A673 (cell line): Measurements from ENCODE around the gene ZNF488. TPM values are rescaled to one million over a fixed set of nuclear protein-coding genes. Genes with fewer than 3 reads are reported as not detected.

Experiments
- BruUV-seq: library from RNA; stranded (reverse); fragments of 400-500 nt; replicated peaks from 2 replicates; lab custom pipeline; 2021; lab: Mats Ljungman, UMichigan
- CTCF ChIA-PET: fragments of 300-600 bp; sonication (Branson Sonifier 250); formaldehyde crosslinking; loops from one replicate; lab custom pipeline; 2022; ENCODE audit warnings: antibody characterized with exemption; lab: Charles Lee
- POLR2A ChIA-PET: fragments of 300-600 bp; sonication (Branson Sonifier 250); formaldehyde crosslinking; loops from one replicate; lab custom pipeline; 2022; ENCODE audit warnings: antibody characterized with exemption; ENCODE audit not compliant: low non-redundant PET; lab: Charles Lee
- DNase-seq: peaks from one replicate; pipeline ENCODE4 v3.0.0-alpha.2; 2015; ENCODE audit warnings: low spot score
- H3K27ac ChIP-seq: fragments of 200-600 bp; sonication (generic); 2 replicates; pipeline ENCODE4 v1.5.1; 2016; ENCODE audit warnings: mixed run types, low read depth, mild to moderate bottlenecking, mixed read lengths, antibody characterized with exemption, low read length; ENCODE audit not compliant: poor library complexity, severe bottlenecking
- H3K27me3 ChIP-seq: fragments of 200-600 bp; sonication (generic); replicated peaks from 2 replicates; pipeline ENCODE4 v1.6.1; 2017; ENCODE audit warnings: mixed run types, low read depth, mild to moderate bottlenecking, mixed read lengths, antibody characterized with exemption, low read length; ENCODE audit not compliant: insufficient read depth, poor library complexity
- H3K36me3 ChIP-seq: fragments of 200-600 bp; sonication (generic); 2 replicates; pipeline ENCODE4 v1.6.1; 2016; ENCODE audit warnings: mixed run types, mild to moderate bottlenecking, mixed read lengths, antibody characterized with exemption, low read length; ENCODE audit not compliant: insufficient read depth, poor library complexity, severe bottlenecking
- H3K4me1 ChIP-seq: fragments of 200-600 bp; sonication (generic); 2 replicates; pipeline ENCODE4 v1.6.1; 2017; ENCODE audit warnings: mixed run types, mild to moderate bottlenecking, mixed read lengths, antibody characterized with exemption, low read length; ENCODE audit not compliant: insufficient read depth, poor library complexity, severe bottlenecking
- H3K4me3 ChIP-seq: fragments of 200-600 bp; sonication (generic); 2 replicates; pipeline ENCODE4 v1.5.1; 2016; ENCODE audit warnings: low read depth, mixed run types, mild to moderate bottlenecking, mixed read lengths, low read length; ENCODE audit not compliant: poor library complexity, severe bottlenecking
- H3K9me3 ChIP-seq: fragments of 200-600 bp; sonication (generic); 2 replicates; pipeline ENCODE4 v1.6.1; 2016; ENCODE audit warnings: mixed run types, low read depth, mild to moderate bottlenecking, mixed read lengths, antibody characterized with exemption, low read length; ENCODE audit not compliant: poor library complexity, severe bottlenecking
- EZH2 ChIP-seq: fragments of 200-600 bp; sonication (generic); IDR thresholded peaks from 2 replicates; pipeline ENCODE4 v1.6.1; 2017; ENCODE audit warnings: borderline replicate concordance, low read depth, mild to moderate bottlenecking, mixed read lengths, antibody characterized with exemption, low read length; ENCODE audit not compliant: poor library complexity, severe bottlenecking
- intact Hi-C: fragments of 100-400 bp; cut with micrococcal nuclease; formaldehyde crosslinking; loops from one replicate; pipeline ENCODE4 v1.10.0; 2022; ENCODE audit not compliant: unreplicated experiment
- total RNA-seq: library from RNA; stranded (reverse); gene quantifications from 2 replicates; pipeline ENCODE4 v1.2.3, GENCODE V29; 2021
- TF ChIP-seq, protein P1 (sequence below): fragments of 300-800, 200-600 bp; sonication (generic); conservative IDR thresholded peaks from 2 replicates; pipeline ENCODE4 v1.5.1; 2017; ENCODE audit warnings: low read depth, mild to moderate bottlenecking, antibody characterized with exemption, low read length, moderate library complexity, mixed read lengths

The ZNF488 gene
- total RNA-seq, 1 experiment from 2014 or later, result 0.09 TPM

DNA sequence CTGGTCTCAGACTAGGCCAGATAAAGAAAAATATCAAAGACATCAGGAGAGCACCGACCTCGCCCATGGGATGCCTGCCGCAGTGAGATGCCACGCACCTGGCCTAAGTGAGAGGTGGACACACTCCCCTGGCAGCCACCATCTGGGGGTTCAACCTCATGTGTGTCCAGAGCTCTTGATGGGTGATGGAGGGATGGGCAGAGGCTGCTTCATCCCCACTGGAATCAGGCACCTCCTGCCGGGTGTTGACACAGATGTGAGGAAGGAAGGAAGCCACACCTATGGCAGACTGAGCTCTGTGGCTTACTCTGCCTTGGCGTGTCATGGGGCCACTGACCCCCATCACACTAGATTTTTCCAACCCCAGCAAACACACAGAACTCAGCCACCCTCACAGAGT lies 11.4 kb downstream of the ZNF488 start:
- TF ChIP-seq EZH2, result no peak
- TF ChIP-seq, protein P1, sequence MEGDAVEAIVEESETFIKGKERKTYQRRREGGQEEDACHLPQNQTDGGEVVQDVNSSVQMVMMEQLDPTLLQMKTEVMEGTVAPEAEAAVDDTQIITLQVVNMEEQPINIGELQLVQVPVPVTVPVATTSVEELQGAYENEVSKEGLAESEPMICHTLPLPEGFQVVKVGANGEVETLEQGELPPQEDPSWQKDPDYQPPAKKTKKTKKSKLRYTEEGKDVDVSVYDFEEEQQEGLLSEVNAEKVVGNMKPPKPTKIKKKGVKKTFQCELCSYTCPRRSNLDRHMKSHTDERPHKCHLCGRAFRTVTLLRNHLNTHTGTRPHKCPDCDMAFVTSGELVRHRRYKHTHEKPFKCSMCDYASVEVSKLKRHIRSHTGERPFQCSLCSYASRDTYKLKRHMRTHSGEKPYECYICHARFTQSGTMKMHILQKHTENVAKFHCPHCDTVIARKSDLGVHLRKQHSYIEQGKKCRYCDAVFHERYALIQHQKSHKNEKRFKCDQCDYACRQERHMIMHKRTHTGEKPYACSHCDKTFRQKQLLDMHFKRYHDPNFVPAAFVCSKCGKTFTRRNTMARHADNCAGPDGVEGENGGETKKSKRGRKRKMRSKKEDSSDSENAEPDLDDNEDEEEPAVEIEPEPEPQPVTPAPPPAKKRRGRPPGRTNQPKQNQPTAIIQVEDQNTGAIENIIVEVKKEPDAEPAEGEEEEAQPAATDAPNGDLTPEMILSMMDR, result no peak
- ChIA-PET POLR2A (no interaction called here), CTCF (no interaction called here)
- H3K27ac ChIP-seq, result no peak overlapping the region
- no peak for DNase-seq
- H3K9me3 ChIP-seq, result no peaks in the 10 kb centered on the region
- no peak overlapping the region for H3K4me3 ChIP-seq
- peaks cover 27% of the 10 kb centered on the region for H3K27me3 ChIP-seq
- intact Hi-C loops, result loop anchor here (10.0 kb wide), 1 partner anchor 58 kb away; no protein-coding TSS in a partner anchor
- no peaks in the 10 kb centered on the region for H3K4me1 ChIP-seq
- BruUV-seq, result no TSS peak
- H3K36me3 ChIP-seq, result no peaks in the 10 kb centered on the region

DNA sequence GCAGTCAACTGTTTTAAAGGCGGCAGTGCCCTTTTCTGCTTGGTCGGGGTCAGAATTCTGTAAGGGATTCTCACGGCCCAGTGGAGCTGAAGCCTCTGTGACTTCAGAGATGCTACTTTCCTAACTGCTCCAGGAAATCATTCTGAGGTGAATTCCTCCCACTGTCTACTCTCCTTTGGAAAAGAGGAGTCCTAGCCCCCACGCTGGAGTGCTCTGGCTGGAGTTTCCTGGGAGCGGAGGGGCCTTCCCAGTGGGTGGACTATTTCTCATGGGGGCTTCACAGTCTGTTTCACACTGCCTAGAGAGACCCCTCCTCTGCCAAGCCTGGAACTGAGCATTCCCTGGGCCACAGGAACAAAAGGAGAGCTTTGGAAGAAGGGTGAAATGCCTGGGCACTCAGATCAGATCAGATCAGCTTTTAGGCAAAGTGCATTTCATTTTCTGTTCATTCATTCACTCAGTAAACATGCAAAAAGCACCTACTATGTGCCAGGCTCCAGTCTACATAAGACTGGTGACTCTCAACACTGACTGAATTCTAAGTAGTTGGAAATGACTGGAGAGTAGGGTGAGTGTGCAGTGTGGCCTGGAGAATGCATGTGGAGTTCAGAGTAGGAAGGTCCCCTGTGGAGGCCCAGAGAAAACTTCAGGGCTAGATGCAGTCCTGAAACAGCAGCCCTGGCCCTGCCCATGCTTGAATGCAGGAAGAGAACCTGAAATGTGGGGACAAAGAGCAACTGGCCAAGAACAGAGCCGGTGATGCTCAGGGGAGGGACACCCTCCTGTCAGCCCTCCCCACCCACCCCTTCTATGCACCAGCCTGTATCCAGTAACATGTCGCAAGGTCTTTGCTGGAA lies 12.2 kb downstream of the ZNF488 start:
- peaks cover 18% of the 10 kb centered on the region for H3K27me3 ChIP-seq
- H3K27ac ChIP-seq, result no peak overlapping the region
- TF ChIP-seq EZH2, result no peak
- TF ChIP-seq, protein P1, result no peak
- H3K4me1 ChIP-seq, result no peaks in the 10 kb centered on the region
- no peaks in the 10 kb centered on the region for H3K36me3 ChIP-seq
- H3K4me3 ChIP-seq, result no peak overlapping the region
- ChIA-PET POLR2A (no interaction called here), CTCF (no interaction called here)
- DNase-seq, result no peak
- intact Hi-C loops, result loop anchor here (10.0 kb wide), 1 partner anchor 57 kb away; no protein-coding TSS in a partner anchor
- no peaks in the 10 kb centered on the region for H3K9me3 ChIP-seq
- BruUV-seq, result no TSS peak

DNA sequence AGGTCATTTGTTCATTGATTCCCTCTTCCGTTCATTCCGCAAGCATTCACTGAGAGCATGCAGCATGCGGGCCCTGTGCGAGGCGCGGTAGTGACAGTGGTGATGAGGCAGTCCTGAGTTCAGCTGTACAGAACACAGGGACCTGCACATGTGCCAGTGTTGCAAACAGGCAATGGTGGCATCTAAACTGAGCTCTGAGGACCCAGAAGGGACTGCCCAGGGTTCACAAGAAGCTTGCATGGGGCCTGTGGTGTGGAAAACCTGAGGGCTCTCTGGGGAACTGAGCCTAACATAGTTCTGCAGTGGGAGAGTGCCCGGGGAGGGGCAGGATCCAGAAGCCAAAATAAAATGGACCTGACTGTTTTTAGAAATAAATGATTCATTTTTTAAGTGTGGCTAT lies 13.2 kb downstream of the ZNF488 start:
- intact Hi-C loops, result loop anchor here (10.0 kb wide), 1 partner anchor 56 kb away; no protein-coding TSS in a partner anchor
- TF ChIP-seq, protein P1, result no peak
- no peak for TF ChIP-seq EZH2
- Histone ChIP-seq H3K4me1 (no peaks in the 10 kb centered on the region), H3K27ac (no peak overlapping the region), H3K27me3 (peaks cover 9% of the 10 kb centered on the region), H3K9me3 (no peaks in the 10 kb centered on the region), H3K36me3 (no peaks in the 10 kb centered on the region), H3K4me3 (no peak overlapping the region)
- ChIA-PET CTCF (no interaction called here), POLR2A (no interaction called here)
- BruUV-seq, result no TSS peak
- no peak for DNase-seq
